ENCODE measurements around the gene CDK19. TPM values are rescaled to one million over a fixed set of nuclear protein-coding genes. Genes with fewer than 3 reads are reported as not detected.
A peak's percentile ranks its signal among the peaks of the same experiment; 100 is the strongest.
"Not testable (repeated sequence)": the region's sequence is repeated elsewhere in the genome, so short reads cannot be mapped to it uniquely, and the experiment has no call there.

The CDK19 gene
- 10 to 100 TPM; 17.9 to 32.4 TPM for total RNA-seq
- long read RNA-seq, partial matches to known transcripts, result 1 of 4 reads
- long read RNA-seq, other reads (novel, unspliced or antisense), result 3 of 4 reads

DNA sequence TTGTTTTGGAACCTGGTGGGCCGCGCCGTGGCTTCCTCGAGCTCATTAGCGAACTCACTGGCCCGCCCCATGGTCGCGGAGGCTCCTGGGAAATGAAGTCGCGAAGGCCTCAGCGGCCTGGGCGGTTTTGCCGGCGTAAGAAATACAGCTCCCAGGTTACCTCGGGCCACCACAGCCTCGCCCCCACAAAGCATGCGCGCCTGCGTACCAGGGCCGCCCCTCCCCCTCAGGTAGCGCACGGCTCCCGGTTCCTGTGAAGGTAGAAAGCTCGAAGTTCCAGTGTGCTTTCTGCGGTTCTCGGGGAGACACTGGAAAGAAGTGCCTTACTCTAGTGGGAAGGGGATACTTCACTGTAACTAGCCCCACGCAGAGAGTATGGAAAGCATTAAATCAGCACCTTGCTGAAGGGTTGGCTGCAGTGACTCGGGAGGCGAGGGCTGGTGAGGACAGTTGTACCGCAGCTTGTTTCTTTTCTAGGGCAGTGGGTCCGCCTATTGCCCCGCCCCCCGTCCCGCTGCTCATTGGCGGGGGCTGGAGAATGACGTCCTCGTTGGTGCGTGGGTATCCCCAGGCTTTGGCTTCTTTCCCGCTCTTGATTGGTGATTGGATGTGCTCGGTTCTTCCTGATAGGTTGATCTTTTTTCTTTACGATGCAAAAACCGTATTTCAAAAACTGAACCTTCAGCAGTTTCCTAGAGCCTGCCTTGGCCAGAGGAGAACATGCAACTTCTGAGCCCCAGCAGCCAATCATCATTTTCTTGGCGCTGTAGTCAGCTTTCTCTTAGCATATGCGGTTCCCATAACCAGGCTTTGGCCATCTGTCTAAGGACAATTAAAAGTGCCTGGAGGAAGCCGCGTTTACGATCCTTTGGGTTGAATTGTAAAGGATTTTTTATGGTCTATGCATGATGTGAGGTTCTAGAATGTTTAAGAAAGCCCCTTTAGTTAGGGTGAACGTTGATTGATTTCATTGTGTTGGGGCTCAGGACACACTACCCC lies at the start of gene CDK19:
Gene CDK19 (minus strand): TSS at position 59 of the 999 bp plus-strand sequence. CDS start 333 bp downstream, outside the sequence.
- DNase-seq, result peak; percentile 98 to 99
- intact Hi-C loops (cut with DNase I, micrococcal nuclease), result loop anchor here in 1 of 2 donors (5.0 kb wide), 1 partner anchor 57 kb away; the partner anchor contains the start of gene AMD1
- peak; percentile 89 for ATAC-seq

- intact Hi-C loops (cut with DNase I, micrococcal nuclease), result no loop called here
- ATAC-seq (no peak), DNase-seq (no peak)
Measured at GRCh38 chr6:110864824-110865223, 49.6 kb upstream of the CDK19 start.

GRCh38 chr6:110859335-110859792 lies 44.1 kb upstream of the CDK19 start:
- ATAC-seq, result no peak
- DNase-seq, result no peak
- intact Hi-C loops (cut with DNase I, micrococcal nuclease), result no loop called here

GRCh38 chr6:110858562-110859214 lies 43.4 kb upstream of the CDK19 start:
- ATAC-seq (no peak), DNase-seq (no peak)
- intact Hi-C loops (cut with DNase I, micrococcal nuclease), result no loop called here

DNA sequence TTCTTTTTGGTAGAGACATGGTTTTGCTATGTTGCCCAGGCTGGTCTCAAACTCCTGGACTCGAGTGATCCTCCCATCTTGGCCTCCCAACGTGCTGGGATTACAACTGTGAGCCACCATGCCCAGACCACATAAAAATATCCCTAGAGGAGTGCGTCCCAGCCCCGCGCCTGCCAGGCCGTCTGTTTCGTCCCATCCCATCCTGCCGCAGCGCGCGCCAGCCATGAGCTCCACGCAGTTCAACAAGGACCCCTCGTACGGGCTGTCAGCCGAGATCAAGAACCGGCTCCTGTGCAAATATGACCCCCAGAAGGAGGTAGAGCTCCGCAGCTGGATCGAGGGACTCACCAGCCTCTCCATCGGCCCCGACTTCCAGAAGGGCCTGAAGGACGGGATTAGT lies 42.7 kb upstream of the CDK19 start:
- DNase-seq (no peak), ATAC-seq (no peak)
- intact Hi-C loops (cut with DNase I, micrococcal nuclease), result no loop called here

GRCh38 chr6:110856296-110856695 lies 41.0 kb upstream of the CDK19 start:
- no peak for ATAC-seq
- DNase-seq, result no peak
- intact Hi-C loops (cut with DNase I, micrococcal nuclease), result no loop called here

GRCh38 chr6:110853754-110854477 lies 38.6 kb upstream of the CDK19 start:
- intact Hi-C loops (cut with DNase I, micrococcal nuclease), result no loop called here
- ATAC-seq, result peak; percentile 49
- no peak for DNase-seq

GRCh38 chr6:110852773-110853172 lies 37.5 kb upstream of the CDK19 start:
- no peak for DNase-seq
- no peak for ATAC-seq
- intact Hi-C loops (cut with DNase I, micrococcal nuclease), result no loop called here

DNA sequence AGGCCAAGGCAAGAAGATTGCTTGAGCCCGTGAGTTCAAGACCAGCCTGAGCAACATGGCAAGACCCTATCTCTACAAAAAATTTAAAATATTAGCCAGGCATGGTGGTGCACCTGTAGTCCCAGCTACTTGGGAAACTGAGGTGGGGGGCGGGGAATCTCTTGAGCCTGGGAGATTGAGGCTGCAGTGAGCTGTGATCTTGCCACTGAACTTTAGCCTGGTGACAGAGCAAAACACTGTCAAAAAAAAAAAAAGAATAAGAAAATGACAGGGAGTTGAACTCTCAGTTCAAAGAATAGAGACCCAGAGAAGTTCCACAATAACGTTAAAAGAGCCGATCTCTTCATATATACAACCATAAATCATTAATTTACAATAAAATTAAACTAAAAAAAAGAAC lies 34.5 kb upstream of the CDK19 start:
- intact Hi-C loops (cut with DNase I, micrococcal nuclease), result no loop called here
- DNase-seq (no peak), ATAC-seq (no peak)

GRCh38 chr6:110841266-110841665 lies 26.0 kb upstream of the CDK19 start:
- ATAC-seq, result no peak
- no peak for DNase-seq
- intact Hi-C loops (cut with DNase I, micrococcal nuclease), result no loop called here

DNA sequence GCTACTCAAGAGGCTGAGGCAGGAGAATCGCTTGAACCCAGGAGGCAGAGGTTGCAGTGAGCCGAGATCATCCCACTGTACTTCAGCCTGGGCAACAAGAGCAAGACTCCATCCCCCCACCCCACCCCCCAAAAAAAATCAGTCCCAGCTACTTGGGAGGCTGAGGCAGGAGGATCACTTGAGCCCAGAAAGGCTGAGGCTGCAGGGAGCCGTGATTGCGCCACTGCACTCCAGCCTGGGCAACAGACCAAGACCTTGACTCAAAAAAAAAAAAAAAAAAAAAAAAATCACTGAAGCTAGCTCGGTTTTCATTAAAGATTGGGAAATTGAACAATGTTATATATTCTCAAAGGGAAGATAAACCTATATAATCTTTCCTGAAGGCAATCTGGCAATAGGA lies 20.5 kb upstream of the CDK19 start:
- DNase-seq; intact Hi-C loops (cut with DNase I, micrococcal nuclease); ATAC-seq: not testable (repeated sequence)

DNA sequence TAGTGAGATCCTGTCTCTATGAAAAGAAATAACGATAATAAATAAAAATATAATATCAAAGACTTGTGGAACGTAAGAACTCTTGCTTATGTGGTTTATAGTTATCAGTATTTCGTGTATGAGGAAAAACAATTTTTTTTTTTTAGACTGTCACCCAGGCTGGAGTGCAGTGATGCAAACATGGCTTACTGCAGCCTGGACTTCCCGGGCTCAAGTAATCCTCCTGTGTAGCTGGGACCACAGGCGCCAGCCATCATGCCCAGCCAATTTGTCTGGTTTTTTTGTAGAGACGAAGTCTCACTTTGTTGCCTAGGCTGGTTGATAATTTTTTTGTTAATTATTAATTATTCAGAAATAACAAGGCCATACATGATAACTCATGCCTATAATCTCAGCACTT lies 18.6 kb upstream of the CDK19 start:
- ATAC-seq (no peak), DNase-seq (no peak)
- intact Hi-C loops (cut with DNase I, micrococcal nuclease), result no loop called here

GRCh38 chr6:110831405-110831804 lies 16.1 kb upstream of the CDK19 start:
- intact Hi-C loops (cut with DNase I, micrococcal nuclease), result no loop called here
- ATAC-seq (no peak), DNase-seq (no peak)

- ATAC-seq, result no peak
- intact Hi-C loops (cut with DNase I, micrococcal nuclease), result no loop called here
- no peak for DNase-seq
Measured at GRCh38 chr6:110828396-110828795, 13.1 kb upstream of the CDK19 start.

- DNase-seq (no peak), ATAC-seq (no peak)
- intact Hi-C loops (cut with DNase I, micrococcal nuclease), result no loop called here
Measured at GRCh38 chr6:110826236-110827129, 11.2 kb upstream of the CDK19 start.

DNA sequence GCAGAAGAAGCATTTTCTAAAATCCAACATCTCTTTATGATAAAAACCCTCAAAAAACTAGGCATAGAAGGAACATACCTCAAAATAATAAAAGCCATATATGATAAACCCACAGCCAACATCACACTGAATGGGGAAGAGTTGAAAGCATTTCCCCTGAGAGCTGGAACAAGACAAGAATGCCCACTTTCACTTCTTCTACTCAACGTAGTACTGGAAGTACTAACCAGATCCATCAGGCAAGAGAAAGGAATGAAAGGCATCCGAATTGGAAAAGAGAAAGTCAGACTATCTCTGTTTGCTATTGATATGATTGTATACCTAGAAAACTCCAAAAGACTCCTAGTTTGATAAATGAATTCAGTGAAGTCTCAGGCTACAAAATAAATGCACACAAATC lies 7.9 kb upstream of the CDK19 start:
- no peak for ATAC-seq
- intact Hi-C loops (cut with DNase I, micrococcal nuclease), result no loop called here

DNA sequence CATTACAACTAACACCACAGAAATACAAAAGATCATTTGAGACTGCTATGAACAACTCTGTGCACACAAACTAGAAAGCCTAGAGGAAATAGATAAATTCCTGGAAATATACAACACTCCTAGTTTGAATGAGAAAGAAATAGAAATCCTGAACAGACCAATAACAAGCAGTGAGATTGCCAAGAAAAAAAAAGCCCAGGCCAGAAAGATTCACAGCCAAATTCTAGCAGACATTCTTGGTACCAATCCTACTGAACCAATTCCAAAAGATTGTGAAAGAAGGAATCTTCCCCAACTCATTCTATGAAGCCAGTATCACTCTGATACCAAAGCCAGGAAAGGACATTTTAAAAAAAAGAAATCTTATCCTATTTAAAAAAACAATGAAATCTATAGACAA lies 7.0 kb upstream of the CDK19 start:
- ATAC-seq, result no peak
- DNase-seq, result no peak
- intact Hi-C loops (cut with DNase I, micrococcal nuclease), result no loop called here

More for the DNA sequence above, 7.9 kb upstream of the CDK19 start:
- DNase-seq, result no peak

- DNase-seq, result peak in 1 of 2 donors; percentile 14
- ATAC-seq, result no peak
- intact Hi-C loops (cut with DNase I, micrococcal nuclease), result loop anchor here in 1 of 2 donors (5.0 kb wide), 1 partner anchor 56 kb away; the partner anchor contains the start of gene AMD1
Measured at GRCh38 chr6:110816677-110817076, 1.4 kb upstream of the CDK19 start.
